ENCODE results near the gene PIK3IP1. TPM values are rescaled to one million over a fixed set of nuclear protein-coding genes. Genes with fewer than 3 reads are reported as not detected.

The PIK3IP1 gene
- total and polyA plus RNA-seq, 9 of the 15 experiments (the other 6 are each of a cell fraction or from before 2014, with no cell fraction given): 0.11 to 1.3 (median 0.77) TPM

GRCh38 chr22:31290494-31291471 lies 1.5 kb downstream of the PIK3IP1 start (continued):
- no peak for TF ChIP-seq ZNF586 (CRISPR knock-in tag; conservative IDR thresholded peaks at IDR 0.05)
- peak; percentile 63; the same call in 1 of the 2 replicates for TF ChIP-seq LEF1 (IDR thresholded peaks at IDR 0.05)
- no peak for TF ChIP-seq ID3 (CRISPR knock-in tag; IDR thresholded peaks at IDR 0.05)
- peak; percentile 24; the same call in 1 of the 2 replicates for TF ChIP-seq ID3 (tag; IDR thresholded peaks at IDR 0.05)
- no peak for TF ChIP-seq ZNF311 (CRISPR knock-in tag; IDR thresholded peaks at IDR 0.05)
- TF ChIP-seq MAFF (IDR thresholded peaks at IDR 0.05; ENCODE audit: low read length): no peak
- no peak for TF ChIP-seq FUS (optimal IDR thresholded peaks at IDR 0.05; ENCODE audit: low read depth, low read length)
- no peak for TF ChIP-seq KHSRP (IDR thresholded peaks at IDR 0.05)
- peak; percentile 89 for TF ChIP-seq JUND (IDR thresholded peaks at IDR 0.05; ENCODE audit: borderline replicate concordance, low read depth, low read length)
- TF ChIP-seq JUND (tag; IDR thresholded peaks at IDR 0.05; ENCODE audit: borderline replicate concordance, low read depth, low read length): peak; percentile 85; the same call in 2 of the 3 replicates
- TF ChIP-seq PTTG1 (tag; IDR thresholded peaks at IDR 0.05; ENCODE audit: low read depth): no peak
- no peak for TF ChIP-seq RNF2 (IDR thresholded peaks at IDR 0.05)
- TF ChIP-seq KAT8 (IDR thresholded peaks at IDR 0.05; ENCODE audit: low read depth): no peak
- TF ChIP-seq DIDO1 (tag; IDR thresholded peaks at IDR 0.05; ENCODE audit: low read depth): no peak
- TF ChIP-seq GABPB1 (CRISPR knock-in tag; IDR thresholded peaks at IDR 0.05): peak; percentile 48; the same call in 1 of the 2 replicates
- no peak for TF ChIP-seq FOXP4 (CRISPR knock-in tag; IDR thresholded peaks at IDR 0.05; ENCODE audit: borderline replicate concordance)
- no peak for TF ChIP-seq TFE3 (CRISPR knock-in tag; IDR thresholded peaks at IDR 0.05)
- no peak; the same call in 1 of the 2 replicates for TF ChIP-seq ZNF175 (CRISPR knock-in tag; IDR thresholded peaks at IDR 0.05; ENCODE audit: low read depth)
- no peak for TF ChIP-seq ZHX1 (conservative IDR thresholded peaks at IDR 0.05; ENCODE audit: low read length)
- no peak for TF ChIP-seq GATA2 (CRISPR knock-in tag; IDR thresholded peaks at IDR 0.05)
- no peak for TF ChIP-seq PRPF4 (IDR thresholded peaks at IDR 0.05; ENCODE audit: insufficient read depth, low read depth, low read length, poor library complexity, severe bottlenecking)
